Breast epithelium (tissue), 3 donors: ENCODE measurements around the gene SLC26A11.

Experiments
- CTCF ChIP-seq, 3 donors: fragments of 450-650 bp; IDR thresholded peaks; one replicate each; pipeline ENCODE4 v1.5.1; 2016 to 2017; ENCODE audit warnings: antibody characterized with exemption in 3 of 3, mild to moderate bottlenecking in 3 of 3, moderate library complexity in 3 of 3
- POLR2A ChIP-seq: fragments of 450-650 bp; IDR thresholded peaks from one replicate; pipeline ENCODE4 v1.6.1; 2016; ENCODE audit warnings: antibody characterized with exemption, mild to moderate bottlenecking, moderate library complexity
- POLR2AphosphoS5 ChIP-seq, 3 donors: sonication (generic); formaldehyde crosslinking; IDR thresholded peaks; one replicate each; pipeline ENCODE4 v1.6.1; 2017; ENCODE audit warnings: antibody characterized with exemption in 3 of 3

GRCh38 chr17:80195671-80196529, 24.3 kb upstream of the SLC26A11 start:
- TF ChIP-seq CTCF (IDR thresholded peaks at IDR 0.05), result peak; percentile 53 to 77 (median 65)
- TF ChIP-seq POLR2AphosphoS5 (IDR thresholded peaks at IDR 0.05), result no peak
- TF ChIP-seq POLR2A, result no peak
